ENCODE data around the gene OR2T1. TPM values are rescaled to one million over a fixed set of nuclear protein-coding genes. Genes with fewer than 3 reads are reported as not detected.
"Not testable (repeated sequence)": the region's sequence is repeated elsewhere in the genome, so short reads cannot be mapped to it uniquely, and the experiment has no call there.

Gene OR2T1
- total RNA-seq, 2 donors from 2014 or later = not detected

DNA sequence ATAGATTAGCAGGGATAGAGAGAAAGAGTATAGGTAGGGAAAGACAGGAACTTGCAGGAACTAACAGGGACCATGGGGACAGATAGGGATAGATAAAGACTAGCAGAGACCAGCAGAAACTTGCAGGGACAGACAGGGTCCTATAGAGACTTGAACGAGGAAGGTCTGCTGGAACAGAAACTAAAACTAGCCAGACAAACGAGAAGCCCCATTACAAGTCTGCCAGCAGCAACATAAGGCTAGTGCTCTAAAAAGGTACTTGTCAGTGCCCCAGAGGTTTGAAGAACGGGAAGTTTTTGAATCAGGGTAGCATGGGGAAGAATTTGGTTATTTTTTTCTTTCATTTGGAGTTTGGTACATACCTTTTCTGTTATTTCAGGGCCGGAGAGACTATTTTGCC lies 29.4 kb downstream of the OR2T1 start:
- DNase-seq (ENCODE audit: low spot score); intact Hi-C loops (cut with DNase I): not testable (repeated sequence)

- intact Hi-C loops (cut with DNase I) = not testable (repeated sequence)
- DNase-seq (ENCODE audit: low spot score) = peak; percentile 64
Observed at GRCh38 chr1:248433811-248434415, 31.1 kb downstream of the OR2T1 start.

DNA sequence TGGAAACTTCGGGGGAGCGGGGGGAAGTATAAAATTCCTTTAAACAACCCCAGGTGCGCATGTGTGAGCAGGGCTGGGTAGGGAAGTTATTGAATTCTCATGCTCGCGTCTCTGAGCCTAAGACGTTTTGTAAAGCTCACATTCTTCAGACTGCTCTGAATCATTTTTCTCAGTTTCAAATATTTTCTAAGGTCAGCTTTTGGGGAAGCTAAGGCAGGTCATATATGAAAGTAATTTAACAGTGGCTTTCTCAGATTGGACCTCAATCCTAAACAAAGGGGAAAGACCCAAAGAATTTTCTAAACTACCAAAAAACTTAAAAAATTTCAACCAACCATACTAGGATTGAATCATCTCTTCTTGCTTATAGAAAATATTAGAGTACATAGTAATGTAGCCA lies 32.1 kb downstream of the OR2T1 start:
- intact Hi-C loops (cut with DNase I); DNase-seq (ENCODE audit: low spot score): not testable (repeated sequence)

GRCh38 chr1:248436303-248436702 lies 33.5 kb downstream of the OR2T1 start:
- intact Hi-C loops (cut with DNase I); DNase-seq (ENCODE audit: low spot score): not testable (repeated sequence)

GRCh38 chr1:248438668-248439067 lies 35.8 kb downstream of the OR2T1 start:
- intact Hi-C loops (cut with DNase I); DNase-seq (ENCODE audit: low spot score): not testable (repeated sequence)

GRCh38 chr1:248439283-248439682 lies 36.4 kb downstream of the OR2T1 start:
- DNase-seq (ENCODE audit: low spot score); intact Hi-C loops (cut with DNase I): not testable (repeated sequence)

GRCh38 chr1:248442500-248443277 lies 39.8 kb downstream of the OR2T1 start:
- DNase-seq (ENCODE audit: low spot score); intact Hi-C loops (cut with DNase I): not testable (repeated sequence)

DNA sequence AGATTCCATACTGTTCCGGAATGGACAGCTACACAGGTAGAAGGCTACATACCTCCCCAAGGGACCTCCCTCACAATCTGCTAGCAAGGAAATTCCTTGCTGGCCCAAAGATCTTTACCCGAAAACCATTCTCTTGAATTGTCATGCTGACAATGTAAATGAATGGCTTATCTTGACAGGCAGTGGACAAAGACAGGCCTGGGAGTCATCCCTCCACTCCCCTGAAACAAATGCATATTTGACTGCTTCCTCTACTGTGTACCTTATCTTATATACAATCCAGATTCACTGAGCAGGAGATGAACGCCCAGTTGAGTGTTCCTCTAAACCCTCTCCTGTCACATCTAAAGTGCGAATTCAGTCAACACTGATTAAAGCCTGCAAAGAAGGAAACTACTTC lies 41.8 kb downstream of the OR2T1 start:
- DNase-seq (ENCODE audit: low spot score); intact Hi-C loops (cut with DNase I): not testable (repeated sequence)

DNA sequence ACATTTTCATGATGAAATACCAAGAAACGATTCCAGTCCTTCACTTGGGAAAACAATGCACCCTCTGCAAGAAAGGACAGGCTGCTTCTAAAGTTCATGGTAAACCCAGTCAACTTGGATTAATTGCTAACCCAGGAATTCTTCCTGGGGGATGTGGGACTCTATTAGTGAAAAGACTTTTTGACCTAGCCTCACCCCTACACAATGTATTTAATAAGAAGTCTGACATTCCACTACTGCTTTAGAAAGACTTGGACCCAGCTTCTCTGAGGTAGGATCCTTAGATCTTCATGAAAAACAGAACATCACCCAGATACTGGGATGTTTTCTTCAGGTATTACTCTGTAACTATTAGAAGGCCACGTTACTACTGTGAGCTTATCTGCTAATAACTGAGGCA lies 42.6 kb downstream of the OR2T1 start, which contains the start of gene OR2T2:
Gene OR2T2 (plus strand): TSS at position 239 of the 400 bp plus-strand sequence. CDS start 7,161 bp downstream, outside the sequence.
- DNase-seq (ENCODE audit: low spot score); intact Hi-C loops (cut with DNase I): not testable (repeated sequence)

DNA sequence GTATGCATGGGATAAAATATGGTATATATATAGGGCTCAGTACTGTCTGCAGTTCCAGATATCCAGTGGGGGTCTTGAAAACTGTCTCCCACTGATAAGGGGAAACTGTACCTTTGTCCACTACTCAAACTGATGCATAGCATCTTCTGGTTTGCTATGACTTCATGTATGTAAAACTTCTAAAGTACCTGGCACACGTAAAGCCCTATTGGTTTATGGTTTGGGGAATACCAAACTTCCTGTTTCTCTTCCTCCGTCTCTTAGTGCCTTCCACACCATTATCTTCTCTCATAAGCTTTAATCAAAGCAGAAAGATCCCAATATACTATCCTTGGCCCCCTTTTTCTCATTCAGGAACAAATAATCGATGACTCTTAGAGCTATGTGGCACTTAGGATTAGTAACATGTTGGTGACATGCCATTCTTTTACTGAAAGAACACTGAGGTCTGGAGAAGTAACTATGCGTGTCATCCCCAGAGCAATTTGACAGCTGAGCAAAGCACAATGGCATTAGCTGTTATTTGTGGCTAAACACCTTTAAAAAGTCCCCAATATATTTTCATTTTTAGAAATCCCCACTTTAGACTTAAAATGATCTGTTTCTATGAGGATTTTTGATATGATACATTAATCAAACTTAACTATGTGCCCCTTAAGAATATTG lies 45.7 kb downstream of the OR2T1 start:
- intact Hi-C loops (cut with DNase I) = not testable (repeated sequence)

DNA sequence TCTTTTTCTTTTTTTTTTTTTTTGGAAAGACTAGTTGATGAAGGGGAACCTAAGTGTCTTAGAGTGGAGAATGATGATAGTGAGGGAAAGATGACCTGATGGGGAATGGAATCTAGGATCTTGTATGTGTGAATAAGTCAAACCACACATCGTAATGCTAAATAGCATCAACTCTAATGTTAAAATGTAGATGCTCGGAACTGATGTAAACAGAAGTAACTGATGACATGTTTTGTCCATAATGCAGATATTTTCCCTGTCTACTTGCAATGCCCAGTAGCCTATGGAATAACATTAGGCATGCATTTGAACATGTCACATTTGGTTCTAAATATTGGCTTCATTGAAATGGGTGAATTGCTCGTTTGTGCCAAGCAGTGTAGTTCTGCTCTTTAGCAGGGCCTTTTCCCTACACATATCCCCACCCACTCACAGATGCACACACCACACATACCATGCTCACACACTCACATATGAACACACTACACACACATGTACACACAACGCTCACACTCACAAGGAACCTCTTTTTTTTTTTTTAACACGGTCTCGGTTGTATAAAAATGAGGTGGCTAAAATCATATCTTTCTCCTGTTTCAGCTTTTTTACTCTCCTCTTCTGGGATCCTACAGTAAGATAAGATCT lies 47.1 kb downstream of the OR2T1 start:
- DNase-seq (ENCODE audit: low spot score); intact Hi-C loops (cut with DNase I): not testable (repeated sequence)

More for the DNA sequence above, 45.7 kb downstream of the OR2T1 start:
- DNase-seq (ENCODE audit: low spot score) = not testable (repeated sequence)

GRCh38 chr1:248450466-248451145 lies 47.8 kb downstream of the OR2T1 start:
- intact Hi-C loops (cut with DNase I); DNase-seq (ENCODE audit: low spot score): not testable (repeated sequence)

GRCh38 chr1:248453619-248454018 lies 50.8 kb downstream of the OR2T1 start:
- intact Hi-C loops (cut with DNase I); DNase-seq (ENCODE audit: low spot score): not testable (repeated sequence)

GRCh38 chr1:248455045-248455444 lies 52.2 kb downstream of the OR2T1 start:
- intact Hi-C loops (cut with DNase I); DNase-seq (ENCODE audit: low spot score): not testable (repeated sequence)

GRCh38 chr1:248456635-248457034 lies 53.8 kb downstream of the OR2T1 start:
- DNase-seq (ENCODE audit: low spot score); intact Hi-C loops (cut with DNase I): not testable (repeated sequence)

Measured in posterior vena cava (tissue), 2 donors.